HG03432 (cell line): Measurements from ENCODE around the gene GPR15.

Experiments used
- ATAC-seq: cut with Tn5 transposase; IDR thresholded peaks from one replicate; pipeline ENCODE4 v1.9.1; 2021; ENCODE audit warnings: mild to moderate bottlenecking, moderate library complexity; ENCODE audit not compliant: unreplicated experiment

Gene GPR15

DNA sequence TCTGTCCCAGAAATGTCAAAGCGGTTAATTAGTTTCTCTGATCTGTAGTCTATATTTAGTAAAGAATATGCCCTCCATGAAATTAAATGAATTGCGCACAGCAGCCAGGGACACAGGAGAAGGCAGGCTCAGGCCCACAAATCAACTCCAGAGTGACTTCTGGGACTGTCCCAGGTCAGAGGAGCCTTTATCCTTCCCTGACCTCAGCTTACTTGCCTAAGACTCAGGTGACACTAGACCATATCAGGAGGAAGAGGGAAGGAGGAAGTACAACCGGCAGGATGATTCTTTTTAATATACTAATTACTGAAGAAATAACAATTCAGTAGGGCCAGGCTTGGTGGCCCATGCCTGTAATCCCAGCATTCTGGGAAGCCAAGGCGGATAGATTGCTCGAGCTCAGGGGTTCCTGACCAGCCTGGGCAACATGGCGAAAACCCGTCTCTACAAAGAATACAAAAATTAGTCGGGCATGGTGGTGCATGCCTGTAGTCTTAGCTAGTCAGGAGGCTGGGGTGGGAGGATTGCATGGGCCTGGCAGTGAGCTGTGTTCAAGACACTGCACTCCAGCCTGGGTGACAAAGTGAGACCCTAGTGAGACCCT, 1.8 kb upstream of the GPR15 start:
- no peak for ATAC-seq

DNA sequence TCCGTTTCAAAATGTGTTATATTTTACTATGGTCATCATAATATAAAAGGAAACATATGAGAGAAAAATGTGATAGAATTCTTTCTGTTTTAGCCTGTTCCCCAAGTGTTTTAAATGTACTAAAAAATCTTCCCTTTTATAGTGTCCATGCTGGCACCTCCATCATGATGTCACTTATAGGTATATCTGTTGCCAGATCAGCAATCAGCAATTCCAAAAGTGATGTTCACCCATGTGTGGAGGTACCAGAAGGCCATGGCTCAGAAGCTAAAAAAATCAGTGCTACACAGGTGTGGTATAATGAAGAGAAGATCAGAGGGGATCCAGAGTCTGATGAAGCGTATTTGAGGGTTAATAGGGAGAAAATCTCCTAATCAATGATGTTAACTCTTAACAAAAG, 1.1 kb upstream of the GPR15 start:
- ATAC-seq = no peak

DNA sequence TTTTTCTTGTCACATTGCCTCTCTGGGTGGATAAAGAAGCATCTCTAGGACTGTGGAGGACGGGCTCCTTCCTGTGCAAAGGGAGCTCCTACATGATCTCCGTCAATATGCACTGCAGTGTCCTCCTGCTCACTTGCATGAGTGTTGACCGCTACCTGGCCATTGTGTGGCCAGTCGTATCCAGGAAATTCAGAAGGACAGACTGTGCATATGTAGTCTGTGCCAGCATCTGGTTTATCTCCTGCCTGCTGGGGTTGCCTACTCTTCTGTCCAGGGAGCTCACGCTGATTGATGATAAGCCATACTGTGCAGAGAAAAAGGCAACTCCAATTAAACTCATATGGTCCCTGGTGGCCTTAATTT, 478 bp downstream of the GPR15 start:
- no peak for ATAC-seq

DNA sequence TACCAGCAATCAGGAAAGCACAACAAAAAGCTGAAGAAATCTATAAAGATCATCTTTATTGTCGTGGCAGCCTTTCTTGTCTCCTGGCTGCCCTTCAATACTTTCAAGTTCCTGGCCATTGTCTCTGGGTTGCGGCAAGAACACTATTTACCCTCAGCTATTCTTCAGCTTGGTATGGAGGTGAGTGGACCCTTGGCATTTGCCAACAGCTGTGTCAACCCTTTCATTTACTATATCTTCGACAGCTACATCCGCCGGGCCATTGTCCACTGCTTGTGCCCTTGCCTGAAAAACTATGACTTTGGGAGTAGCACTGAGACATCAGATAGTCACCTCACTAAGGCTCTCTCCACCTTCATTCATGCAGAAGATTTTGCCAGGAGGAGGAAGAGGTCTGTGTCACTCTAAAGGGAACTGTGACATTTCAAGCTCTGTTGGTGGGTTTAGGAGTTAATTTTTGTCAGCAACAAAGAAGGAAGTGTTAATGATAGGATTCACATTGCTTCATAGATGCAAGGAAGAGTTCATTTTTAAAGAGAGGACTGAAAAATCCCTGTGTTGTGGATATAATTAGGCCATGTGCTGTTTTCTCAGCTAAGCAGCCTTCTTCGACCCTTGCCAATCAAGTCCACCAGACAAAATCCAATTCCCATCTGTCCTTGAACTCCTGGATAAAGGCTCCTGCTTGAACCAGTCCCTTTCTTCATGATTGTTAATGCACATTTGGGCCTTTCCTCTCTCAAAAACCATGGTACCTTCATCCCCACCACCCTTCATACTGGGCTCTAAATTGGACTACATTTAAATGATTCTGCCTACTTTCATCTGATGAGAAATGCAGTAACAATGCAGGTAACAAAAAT, 1.2 kb downstream of the GPR15 start:
- no peak for ATAC-seq

DNA sequence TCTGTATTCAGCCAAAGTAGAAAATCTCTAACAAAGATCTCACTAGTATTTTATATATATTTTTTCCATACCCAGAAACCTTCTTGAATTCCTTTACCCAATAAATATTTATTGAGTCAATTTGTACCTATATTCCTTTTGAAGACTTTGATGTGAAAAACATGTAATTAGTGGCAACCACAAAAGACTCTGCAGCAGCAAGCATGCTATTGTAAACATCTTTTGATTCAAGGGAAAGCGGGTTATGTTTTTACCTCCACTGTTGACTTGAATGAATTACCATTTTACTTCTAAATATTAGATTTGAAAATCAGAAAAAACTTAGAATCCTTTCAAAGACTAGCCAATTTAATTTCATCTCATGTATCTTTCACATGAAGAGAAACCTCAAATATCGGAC, 2.4 kb downstream of the GPR15 start:
- ATAC-seq = no peak

DNA sequence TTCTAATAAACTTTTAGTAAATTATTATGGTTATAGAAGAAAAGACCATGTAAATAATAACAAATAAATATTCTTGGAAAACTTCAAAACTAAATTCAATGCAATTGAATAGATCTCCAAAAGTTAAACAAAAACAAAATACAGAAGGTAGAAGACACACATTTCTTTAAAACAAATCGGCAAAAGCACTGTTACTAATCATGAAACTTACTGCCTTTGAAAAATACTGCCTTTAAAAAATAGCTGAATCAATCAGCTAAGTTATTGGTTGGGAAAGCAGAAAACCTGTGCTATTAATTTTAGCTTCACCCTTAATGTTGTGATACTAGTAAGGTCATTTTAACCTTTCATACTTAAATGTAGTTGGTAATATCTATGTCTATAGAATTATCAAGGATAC, 3.0 kb downstream of the GPR15 start:
- ATAC-seq = no peak

DNA sequence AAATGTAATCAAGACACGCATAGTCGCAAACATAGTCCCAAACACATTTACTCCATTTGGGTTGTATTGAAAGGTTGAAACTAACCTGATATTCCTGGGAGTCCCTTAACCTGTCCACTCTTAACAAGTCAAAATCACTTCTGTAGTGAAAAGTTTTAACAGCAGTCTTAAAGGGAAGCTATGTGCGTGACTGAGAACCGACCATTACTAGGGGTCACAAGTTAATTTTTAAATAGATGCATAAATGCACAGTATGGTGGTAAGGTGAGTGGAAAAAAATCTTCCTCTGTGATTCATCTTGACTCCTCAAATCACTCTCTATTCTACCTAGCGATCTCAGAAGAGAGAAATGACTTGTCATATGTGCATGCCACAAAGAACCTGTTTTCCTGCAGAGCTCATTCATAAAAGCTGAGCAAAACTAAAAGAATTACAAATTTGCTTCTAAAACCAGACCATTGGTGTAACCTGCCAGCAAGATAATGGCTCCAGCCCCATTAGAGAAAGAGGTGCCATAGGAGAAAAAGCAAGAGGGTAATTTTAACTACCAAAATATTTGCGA, 4.8 kb downstream of the GPR15 start:
- ATAC-seq = peak; percentile 75

DNA sequence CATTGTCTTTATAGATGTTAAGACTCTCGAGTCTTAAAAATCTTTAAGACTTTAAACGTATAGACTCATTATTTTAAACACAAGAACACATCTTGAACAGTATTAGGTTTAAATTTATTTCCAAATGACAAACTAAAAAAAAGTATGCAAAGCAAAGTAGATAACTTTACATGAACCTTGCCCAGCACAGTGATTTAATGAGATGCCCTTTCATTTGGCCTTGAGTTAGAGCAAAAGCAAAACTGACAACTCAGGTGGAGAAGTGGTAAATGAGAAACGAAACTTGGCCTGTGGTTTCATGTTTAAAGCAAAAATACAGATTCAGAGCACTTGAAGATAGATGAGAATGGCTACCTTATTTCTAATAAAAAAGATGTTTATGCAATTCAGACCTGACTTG, 8.6 kb downstream of the GPR15 start:
- ATAC-seq = peak; percentile 49

DNA sequence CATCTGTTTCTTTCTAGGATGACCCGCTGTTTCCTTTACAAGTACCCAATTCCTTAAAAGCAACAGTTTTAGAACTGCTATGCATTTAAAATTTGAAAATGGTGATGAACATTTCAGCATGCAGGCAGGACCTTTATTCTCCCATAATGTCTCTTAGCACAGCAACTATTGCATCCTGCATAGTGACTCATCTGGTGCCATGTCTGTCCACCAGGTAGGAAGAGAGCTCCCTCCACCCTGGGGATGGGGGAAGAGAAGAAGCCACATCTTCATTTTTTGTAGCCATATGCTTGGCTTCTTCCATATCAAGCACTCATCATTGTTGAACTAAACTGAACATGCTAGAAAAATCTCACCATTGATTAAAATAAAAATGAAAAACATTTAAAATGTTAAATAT, 9.9 kb downstream of the GPR15 start:
- no peak for ATAC-seq

DNA sequence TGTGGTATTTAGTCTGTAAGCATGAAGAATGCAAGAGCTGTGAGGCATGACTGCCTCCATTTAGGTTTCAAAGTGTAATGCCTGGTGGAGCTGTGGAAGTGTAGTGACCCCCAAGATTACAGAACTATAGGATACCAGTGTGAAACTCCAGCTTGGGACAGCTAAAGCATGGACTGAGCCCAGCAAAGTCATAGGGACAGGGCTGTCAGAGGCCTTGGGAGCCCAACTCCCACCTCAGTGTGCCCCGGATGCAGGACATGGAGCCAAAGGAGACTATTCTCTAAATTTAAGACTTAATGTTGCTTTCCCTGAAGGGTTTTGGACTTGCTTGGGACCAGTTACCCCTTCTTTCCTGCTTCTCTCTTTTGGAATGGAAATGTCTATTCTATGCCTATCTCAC, 10.8 kb downstream of the GPR15 start:
- ATAC-seq = no peak

DNA sequence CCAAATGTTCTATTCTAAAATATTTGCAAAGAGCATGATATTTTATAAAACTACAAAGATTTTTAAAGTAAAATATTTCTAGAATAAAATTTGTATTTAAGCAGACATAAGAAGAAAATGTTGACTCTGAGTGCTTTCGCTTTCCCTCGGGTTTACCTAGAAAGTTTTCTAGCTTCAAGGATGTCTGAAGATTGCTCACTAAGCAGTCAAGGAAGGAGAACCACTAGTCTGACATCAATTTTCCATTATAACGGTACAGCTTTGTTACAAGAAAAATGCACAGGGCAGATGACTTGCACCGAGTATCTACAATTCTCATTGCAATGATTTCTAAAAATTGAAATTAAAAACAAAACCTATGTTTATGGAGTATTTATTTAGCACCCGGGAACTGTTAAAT, 14.2 kb downstream of the GPR15 start:
- peak; percentile 56 for ATAC-seq

DNA sequence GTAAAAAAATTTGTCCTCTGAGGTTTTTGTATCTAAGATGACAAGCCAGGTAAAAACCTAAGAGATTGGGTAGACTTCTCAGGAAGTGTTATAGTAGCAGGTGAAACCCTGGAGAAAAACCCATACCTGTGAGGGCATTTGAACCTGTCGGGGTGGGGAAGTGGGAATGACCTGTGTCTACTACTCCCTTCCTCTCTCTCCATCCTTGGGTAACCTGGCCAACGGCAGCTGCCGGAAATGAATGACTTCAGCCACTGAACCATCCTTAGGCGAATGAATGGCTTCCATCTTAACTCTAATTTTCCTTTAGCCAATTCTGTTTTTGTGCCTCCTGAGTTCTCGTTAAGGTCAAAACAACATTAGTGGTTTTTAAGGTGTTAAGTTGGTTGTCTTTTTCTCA, 16.8 kb downstream of the GPR15 start:
- no peak for ATAC-seq

DNA sequence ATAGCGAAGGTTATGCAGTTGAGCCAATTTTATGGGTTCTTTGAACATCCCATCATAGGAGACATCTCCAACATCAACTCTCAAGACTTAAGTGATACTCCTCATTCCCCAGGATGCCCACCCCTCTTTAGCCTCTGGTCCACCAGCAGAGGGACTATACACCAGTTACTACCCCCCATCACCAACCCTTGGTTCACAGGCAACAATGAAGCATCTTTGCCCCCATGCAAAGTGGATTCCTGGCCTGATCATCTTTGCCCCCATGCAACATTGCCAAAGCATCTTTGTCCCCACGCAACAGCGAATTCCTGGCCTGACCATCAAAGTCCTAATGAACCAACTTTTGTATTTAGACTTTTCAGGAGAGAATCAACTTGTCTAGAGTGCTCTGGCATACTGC, 19.1 kb downstream of the GPR15 start:
- ATAC-seq = no peak

DNA sequence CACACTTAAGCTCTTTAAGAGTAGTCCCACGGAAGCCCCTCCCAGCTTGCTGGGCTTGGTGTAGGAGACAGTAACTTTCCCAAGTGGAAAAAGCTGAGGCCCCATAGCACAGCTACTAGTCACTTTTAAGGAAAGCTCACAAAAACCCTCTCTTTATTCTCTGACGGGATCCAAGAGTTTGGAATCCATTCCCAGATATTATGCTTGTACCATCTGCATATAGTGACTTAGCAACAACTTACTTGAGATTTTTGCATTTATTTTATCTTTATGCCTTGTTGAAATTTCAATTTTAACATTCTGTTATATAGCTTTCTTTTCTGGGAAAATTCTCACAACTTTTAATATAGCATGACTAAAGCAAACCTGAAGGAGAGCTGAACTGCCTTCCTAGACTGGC, 19.5 kb downstream of the GPR15 start:
- no peak for ATAC-seq

DNA sequence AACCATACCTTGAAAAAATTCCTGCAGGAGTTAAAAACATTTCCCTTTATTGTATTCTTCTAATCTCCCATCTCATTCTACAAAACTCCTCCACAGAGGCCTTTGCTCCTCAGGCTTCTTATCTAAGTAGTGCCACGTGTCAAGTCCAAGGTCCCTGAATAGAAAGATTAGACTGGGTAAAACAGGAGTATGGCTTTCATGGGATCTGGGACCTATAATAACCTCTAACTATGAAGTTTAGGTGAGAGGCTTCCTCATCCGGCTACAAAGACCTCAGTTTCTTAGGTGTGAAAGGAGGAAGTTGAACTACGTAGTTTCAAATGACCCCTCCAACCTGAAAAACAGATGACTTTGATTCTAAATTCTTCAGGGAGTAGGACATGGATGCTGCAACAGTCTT, 20.0 kb downstream of the GPR15 start:
- no peak for ATAC-seq

DNA sequence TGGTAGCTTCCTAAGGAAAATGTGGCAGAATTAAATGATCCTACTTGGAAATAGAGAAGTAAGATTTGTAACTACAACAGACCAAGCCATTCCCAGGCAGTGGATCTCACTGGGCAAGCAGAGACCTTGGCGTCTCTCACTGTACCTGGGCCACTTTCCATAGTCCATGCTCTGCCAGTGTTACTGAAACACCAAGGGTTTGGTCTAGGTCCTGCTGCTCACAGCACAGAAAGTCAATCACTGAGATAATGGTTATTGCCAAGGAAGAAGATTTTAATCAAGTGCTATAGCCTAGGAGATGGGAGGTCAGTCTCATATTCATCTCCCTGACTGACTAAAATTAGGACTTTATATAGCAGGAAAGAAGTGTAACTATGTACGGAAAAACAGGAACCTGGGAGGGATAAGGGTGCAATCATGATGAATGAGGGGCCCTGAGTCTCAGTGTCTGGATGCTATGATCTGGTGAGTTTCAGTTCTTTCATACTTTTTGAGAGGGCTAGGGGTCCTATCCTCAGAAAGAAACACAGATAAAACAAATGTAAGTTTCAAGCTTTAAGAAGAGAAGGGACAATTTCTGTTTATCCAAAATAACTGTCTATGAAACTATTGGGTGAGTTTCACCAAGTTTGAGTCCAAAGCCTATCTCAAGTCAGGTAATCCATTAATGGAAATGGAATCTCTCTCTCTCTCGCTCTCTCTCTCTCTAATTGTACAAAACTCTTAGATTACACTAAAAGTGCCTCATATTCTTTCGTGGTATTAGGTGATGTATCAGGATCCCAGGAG, 20.6 kb downstream of the GPR15 start:
- no peak for ATAC-seq

DNA sequence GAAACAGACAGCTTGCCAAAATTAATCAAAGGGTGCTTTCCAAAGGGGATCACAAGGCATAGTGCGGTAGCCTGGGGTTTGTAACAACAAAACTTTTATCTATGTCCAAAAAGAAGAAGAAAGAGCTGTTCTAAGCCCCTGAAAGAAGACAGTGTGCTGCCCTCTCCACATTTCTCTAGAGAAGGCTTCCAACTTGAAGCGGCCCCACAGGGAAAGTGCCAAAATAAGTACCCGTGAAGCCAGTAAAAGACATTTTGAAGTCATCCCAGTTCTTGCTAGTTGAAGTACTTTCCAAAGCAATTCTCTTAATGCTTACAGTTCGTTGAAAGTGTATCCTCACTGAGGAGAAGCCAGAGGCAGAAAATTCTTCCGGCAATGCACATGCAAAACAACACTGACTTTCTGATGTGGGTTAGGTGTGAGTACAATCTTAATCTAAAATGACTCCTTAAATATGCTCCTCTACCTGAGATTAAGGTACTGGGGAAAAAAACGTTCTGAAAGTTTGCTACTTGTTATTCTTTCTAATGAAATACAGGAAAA, 21.3 kb downstream of the GPR15 start:
- ATAC-seq = no peak

DNA sequence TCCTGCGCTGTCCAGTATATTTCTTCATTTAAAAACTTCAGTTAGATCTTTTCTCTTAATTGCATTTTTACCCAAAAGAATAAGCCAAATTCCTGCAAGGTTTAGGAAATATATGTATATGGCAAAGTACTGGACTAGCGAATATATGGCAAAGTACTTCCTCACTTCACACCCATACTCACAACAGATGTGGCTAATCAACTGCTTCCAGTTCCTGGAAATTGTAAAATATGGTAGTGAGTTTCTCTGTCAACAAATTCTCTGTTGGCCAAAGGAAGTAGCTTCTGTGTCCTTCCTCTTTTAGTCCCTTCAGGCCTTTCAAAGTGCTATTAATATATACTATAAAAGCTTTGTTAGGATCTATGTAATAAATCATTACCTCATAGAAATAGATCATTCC, 22.0 kb downstream of the GPR15 start:
- no peak for ATAC-seq

DNA sequence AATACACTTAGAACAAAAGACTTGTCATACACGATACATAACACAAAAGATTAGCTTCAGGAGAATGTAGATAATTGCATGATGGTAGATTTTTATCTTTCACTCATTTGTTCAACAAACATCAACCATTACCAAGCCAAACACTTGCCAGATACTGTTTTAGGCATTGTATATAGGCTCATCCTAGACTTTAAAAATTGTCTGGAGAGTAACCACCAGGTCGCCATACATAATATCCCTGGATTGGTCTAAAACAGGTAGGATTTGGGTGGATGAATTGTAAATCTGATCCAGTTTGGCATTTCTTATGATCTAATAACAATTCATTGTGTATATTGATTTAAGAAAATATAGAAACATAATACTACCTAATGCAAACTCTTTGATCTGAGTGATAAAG, 22.8 kb downstream of the GPR15 start:
- no peak for ATAC-seq

DNA sequence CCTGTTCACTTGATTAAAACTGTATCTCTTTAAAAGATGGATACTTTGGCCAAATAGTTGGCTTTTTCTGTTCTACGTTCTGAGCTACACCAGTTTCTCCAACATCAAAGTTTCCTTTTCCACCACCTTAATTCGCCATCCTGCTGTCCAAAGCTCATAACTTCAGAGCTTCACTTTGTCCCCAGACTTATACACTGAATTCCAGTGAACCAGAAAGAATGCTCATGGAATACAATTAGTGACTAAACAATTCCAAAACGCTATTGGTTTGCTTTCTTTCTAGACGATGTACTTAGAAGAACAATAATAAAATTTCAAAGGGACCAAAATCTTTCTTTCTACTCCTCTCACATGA, 23.2 kb downstream of the GPR15 start:
- ATAC-seq = no peak
